Small intestine (tissue), 7 donors: ENCODE data around the gene SEMA4F. TPM values are rescaled to one million over a fixed set of nuclear protein-coding genes. Genes with fewer than 3 reads are reported as not detected.
"Not testable (repeated sequence)": the region's sequence is repeated elsewhere in the genome, so short reads cannot be mapped to it uniquely, and the experiment has no call there.

Experiments used
- DNase-seq, 2 donors: peaks; one replicate each; pipeline versions ENCODE4 v3.0.0 to v3.0.0-alpha.2; 2013
- FAIRE-seq: peaks from 2 replicates; lab custom pipeline; 2012; peaks lifted over from hg19 to GRCh38; lab: Jason Lieb, UNC
- H3K27ac ChIP-seq, 3 donors: one replicate each; pipeline ENCODE4 v1.5.1; 2013; ENCODE audit warnings: low read length in 2 of 3, mild to moderate bottlenecking in 2 of 3, control low read depth in 1 of 3, inconsistent platforms in 1 of 3, low read depth in 1 of 3, moderate library complexity in 1 of 3
- H3K27me3 ChIP-seq, 3 donors: one replicate each; pipeline ENCODE4 v1.6.1; 2013; ENCODE audit warnings: low read length in 3 of 3, inconsistent platforms in 1 of 3; ENCODE audit not compliant: control insufficient read depth in 3 of 3, insufficient read depth in 3 of 3
- H3K36me3 ChIP-seq, 3 donors: one replicate each; pipeline ENCODE4 v1.6.1; 2013; ENCODE audit warnings: low read length in 3 of 3, inconsistent platforms in 1 of 3, low read depth in 1 of 3, mild to moderate bottlenecking in 1 of 3, moderate library complexity in 1 of 3; ENCODE audit not compliant: control insufficient read depth in 3 of 3, insufficient read depth in 2 of 3
- H3K4me1 ChIP-seq, 3 donors: one replicate each; pipeline ENCODE4 v1.6.1; 2013; ENCODE audit warnings: low read length in 2 of 3, inconsistent platforms in 1 of 3, low read depth in 1 of 3, mild to moderate bottlenecking in 1 of 3, moderate library complexity in 1 of 3; ENCODE audit not compliant: control insufficient read depth in 3 of 3, insufficient read depth in 2 of 3
- H3K4me3 ChIP-seq, 3 donors: one replicate each; pipeline ENCODE4 v1.5.1; 2013; ENCODE audit warnings: low read length in 3 of 3, control low read depth in 1 of 3, inconsistent platforms in 1 of 3, low read depth in 1 of 3, mild to moderate bottlenecking in 1 of 3, moderate library complexity in 1 of 3
- H3K9me3 ChIP-seq, 2 donors: one replicate each; pipeline ENCODE4 v1.6.1; 2013; ENCODE audit warnings: low read depth in 1 of 2, low read length in 1 of 2; ENCODE audit not compliant: control insufficient read depth in 2 of 2, insufficient read depth in 1 of 2
- WGBS, 3 donors: extraction: QIAGEN DNeasy Blood & Tissue Kit; methylation state at CpG; one replicate each; pipeline ENCODE4 v1.1.7; 2013; 5-methylcytosine and 5-hydroxymethylcytosine counted together
- polyA plus RNA-seq, 4 donors: library from polyadenylated mRNA; stranded (reverse) in 3 of 4; unstranded in 1 of 4; fragments of 200-250 nt in 3 of 4; fragments of 120-200 nt in 1 of 4; gene quantifications; one replicate each; pipeline versions ENCODE4 v1.2.1 to v1.2.3, GENCODE V29; 2013
- donor health status: healthy with polysubstance abuse.
- donor health status: control.
- donor health status: control.
- donor health status: Bipolar disorder and iron deficiency.
- donor health status: healthy.

SEMA4F gene
- polyA plus RNA-seq, 4 donors = 0.27 to 2.4 (median 1.0) TPM; not detected in 1

GRCh38 chr2:74628538-74629105 lies 25.4 kb upstream of the SEMA4F start:
- Histone ChIP-seq H3K9me3 (no peaks in the 10 kb centered on the region), H3K27ac (no peak overlapping the region), H3K4me1 (no peaks in the 10 kb centered on the region), H3K4me3 (no peak overlapping the region), H3K27me3 (no peaks in the 10 kb centered on the region), H3K36me3 (no peaks in the 10 kb centered on the region)
- no peak for DNase-seq
- 48 to 64% (median 50%) methylated on average over 3 of the region's 3 CpGs for WGBS, 3 donors
- FAIRE-seq = peak; percentile 85

DNA sequence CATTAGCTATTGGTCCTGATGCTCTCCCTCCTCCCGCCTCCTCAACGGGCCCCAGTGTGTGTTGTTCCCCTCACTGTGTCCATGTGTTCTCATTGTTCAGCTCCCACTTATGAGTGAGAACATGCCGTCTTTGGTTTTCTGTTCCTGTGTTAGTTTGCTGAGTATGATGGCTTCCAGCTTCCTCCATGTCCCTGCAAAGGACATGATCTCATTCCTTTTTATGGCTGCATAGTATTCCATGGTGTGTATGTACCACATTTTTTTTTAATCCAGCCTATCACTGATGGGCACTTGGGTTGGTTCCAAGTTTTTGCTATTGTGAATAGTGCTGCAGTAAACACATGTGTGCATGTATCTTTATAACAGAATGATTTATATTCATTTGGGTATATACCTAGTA lies 23.6 kb upstream of the SEMA4F start:
- not testable (repeated sequence) for FAIRE-seq, H3K27me3 ChIP-seq, H3K36me3 ChIP-seq, H3K27ac ChIP-seq, H3K4me3 ChIP-seq, DNase-seq, H3K9me3 ChIP-seq, H3K4me1 ChIP-seq
- 95 to 98% (median 96%) methylated on average over 3 of the region's 3 CpGs for WGBS, 3 donors

DNA sequence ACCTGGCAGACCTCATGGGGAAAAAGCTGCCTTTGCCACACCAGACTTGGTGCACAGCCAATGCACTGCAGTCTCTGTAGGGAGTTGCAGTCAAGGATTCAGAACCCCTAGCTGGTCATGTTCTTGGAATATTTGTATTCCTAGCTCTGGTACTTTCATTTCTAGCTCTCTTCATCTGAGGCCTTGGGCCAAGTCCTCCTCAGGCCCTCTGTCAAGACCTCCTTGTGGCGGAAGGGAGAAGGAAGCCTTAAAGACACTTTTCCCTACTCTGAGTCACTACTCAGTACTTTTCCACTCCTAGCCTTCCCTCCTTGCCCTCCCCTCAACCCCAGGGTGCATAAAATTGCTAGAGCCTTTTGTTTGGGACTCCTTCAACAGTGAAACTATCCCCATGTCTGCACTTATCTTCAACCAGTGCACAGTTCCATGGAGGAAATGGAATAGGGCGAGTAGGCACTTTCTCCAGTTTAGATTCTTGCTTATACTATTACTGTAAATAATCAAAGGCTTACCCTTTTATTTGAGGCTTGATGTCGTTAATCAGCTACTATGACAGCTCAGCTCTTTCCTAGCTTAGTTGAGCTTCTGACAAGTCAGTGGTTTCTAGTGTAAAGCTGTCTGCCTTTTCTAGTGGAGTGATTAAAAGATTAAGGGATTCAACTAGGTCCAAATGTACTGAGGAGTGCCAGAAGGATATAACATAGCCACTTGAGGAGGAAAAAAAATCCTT lies 21.7 kb upstream of the SEMA4F start:
- Histone ChIP-seq H3K27ac (no peak overlapping the region), H3K36me3 (no peaks in the 10 kb centered on the region), H3K27me3 (no peaks in the 10 kb centered on the region), H3K9me3 (no peaks in the 10 kb centered on the region), H3K4me3 (no peak overlapping the region), H3K4me1 (no peaks in the 10 kb centered on the region)
- no peak for DNase-seq
- WGBS, 3 donors = 77 to 87% (median 81%) methylated on average over 3 of the region's 3 CpGs
- FAIRE-seq = no peak

- no peak overlapping the region for H3K4me3 ChIP-seq
- no peaks in the 10 kb centered on the region for H3K9me3 ChIP-seq
- DNase-seq = no peak
- no peaks in the 10 kb centered on the region for H3K27me3 ChIP-seq
- no peak overlapping the region for H3K27ac ChIP-seq
- no peaks in the 10 kb centered on the region for H3K36me3 ChIP-seq
- no peaks in the 10 kb centered on the region for H3K4me1 ChIP-seq
- no peak for FAIRE-seq
These were observed 21.1 kb upstream of the SEMA4F start for GRCh38 chr2:74632939-74633312.

GRCh38 chr2:74639550-74639949 lies 14.5 kb upstream of the SEMA4F start:
- WGBS, 3 donors = 81 to 86% (median 83%) methylated on average over 2 of the region's 2 CpGs

DNA sequence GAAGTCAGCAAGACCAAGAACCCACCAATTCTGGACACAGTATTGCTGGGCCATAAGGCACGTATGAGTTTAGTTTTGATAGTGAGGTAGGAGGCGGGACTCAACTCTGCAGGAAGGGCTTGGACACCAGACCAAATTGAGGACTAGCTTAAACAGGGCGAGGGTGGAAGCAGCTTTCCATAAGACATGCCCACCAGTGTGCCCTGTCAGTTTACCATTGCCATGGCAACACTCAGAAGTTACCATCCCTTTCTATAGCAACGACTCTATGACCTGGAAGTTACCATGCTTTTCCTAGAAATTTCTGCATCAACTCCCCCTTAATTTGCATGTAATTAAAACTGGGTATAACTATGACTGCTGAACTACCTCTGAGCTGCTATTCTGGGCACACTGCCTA lies 8.7 kb upstream of the SEMA4F start:
- FAIRE-seq = no peak
- WGBS, 3 donors = 64 to 73% (median 71%) methylated on average over 4 of the region's 4 CpGs
- Histone ChIP-seq H3K9me3 (peaks cover 0 to 3% of the 10 kb centered on the region in 2 donors), H3K36me3 (no peaks in the 10 kb centered on the region), H3K4me1 (no peaks in the 10 kb centered on the region), H3K27me3 (peaks cover 0 to 33% (median 6%) of the 10 kb centered on the region in 3 donors), H3K27ac (no peak overlapping the region), H3K4me3 (no peak overlapping the region)
- no peak for DNase-seq

More at GRCh38 chr2:74639550-74639949, 14.5 kb upstream of the SEMA4F start:
- Histone ChIP-seq H3K27me3 (peaks cover 0 to 2% (median 0%) of the 10 kb centered on the region in 3 donors), H3K36me3 (no peaks in the 10 kb centered on the region), H3K4me1 (no peaks in the 10 kb centered on the region), H3K4me3 (no peak overlapping the region), H3K27ac (no peak overlapping the region), H3K9me3 (no peaks in the 10 kb centered on the region)
- DNase-seq (no peak), FAIRE-seq (no peak)

GRCh38 chr2:74646201-74646600 lies 7.8 kb upstream of the SEMA4F start:
- no peak overlapping the region for H3K4me3 ChIP-seq
- DNase-seq (no peak), FAIRE-seq (no peak)
- H3K27me3 ChIP-seq = peaks cover 0 to 33% (median 6%) of the 10 kb centered on the region in 3 donors
- no peak overlapping the region for H3K27ac ChIP-seq
- no peaks in the 10 kb centered on the region for H3K36me3 ChIP-seq
- no peaks in the 10 kb centered on the region for H3K4me1 ChIP-seq
- whole genome bisulfite sequencing, 3 donors = 20 to 61% (median 25%) methylated on average over 2 of the region's 2 CpGs
- H3K9me3 ChIP-seq = peaks cover 0 to 3% of the 10 kb centered on the region in 2 donors

- FAIRE-seq (no peak), DNase-seq (no peak)
- WGBS, 3 donors = 96 to 98% (median 98%) methylated on average over 13 of the region's 13 CpGs
- H3K9me3 ChIP-seq = peaks cover 0 to 3% of the 10 kb centered on the region in 2 donors
- H3K27ac ChIP-seq = no peak overlapping the region
- H3K4me3 ChIP-seq = no peak overlapping the region
- peaks cover 0 to 33% (median 6%) of the 10 kb centered on the region in 3 donors for H3K27me3 ChIP-seq
- no peaks in the 10 kb centered on the region for H3K4me1 ChIP-seq
- H3K36me3 ChIP-seq = no peaks in the 10 kb centered on the region
These were observed 7.1 kb upstream of the SEMA4F start for GRCh38 chr2:74646834-74647482.
